Measurements from ENCODE around the gene HMCN1.

Gene HMCN1

DNA sequence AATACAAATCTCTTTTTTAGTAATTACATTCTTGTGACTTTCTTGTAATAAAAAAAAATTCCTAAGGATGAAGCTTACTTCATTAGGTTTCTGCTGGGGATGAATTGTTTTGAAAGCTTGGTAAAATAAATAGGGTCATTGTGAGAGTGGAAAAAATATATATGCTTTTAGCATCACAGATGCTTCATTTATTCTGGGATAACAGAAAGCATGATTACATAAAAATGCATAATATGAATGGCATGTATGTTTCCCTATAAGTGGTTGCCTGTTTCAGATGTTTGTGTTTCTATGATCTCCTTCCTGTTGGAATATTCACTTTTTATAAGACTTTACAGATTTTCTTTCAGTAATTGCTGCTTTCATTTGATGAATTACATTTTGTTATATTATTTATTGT, 42.3 kb downstream of the HMCN1 start:
- TF ChIP-seq, protein P1, sequence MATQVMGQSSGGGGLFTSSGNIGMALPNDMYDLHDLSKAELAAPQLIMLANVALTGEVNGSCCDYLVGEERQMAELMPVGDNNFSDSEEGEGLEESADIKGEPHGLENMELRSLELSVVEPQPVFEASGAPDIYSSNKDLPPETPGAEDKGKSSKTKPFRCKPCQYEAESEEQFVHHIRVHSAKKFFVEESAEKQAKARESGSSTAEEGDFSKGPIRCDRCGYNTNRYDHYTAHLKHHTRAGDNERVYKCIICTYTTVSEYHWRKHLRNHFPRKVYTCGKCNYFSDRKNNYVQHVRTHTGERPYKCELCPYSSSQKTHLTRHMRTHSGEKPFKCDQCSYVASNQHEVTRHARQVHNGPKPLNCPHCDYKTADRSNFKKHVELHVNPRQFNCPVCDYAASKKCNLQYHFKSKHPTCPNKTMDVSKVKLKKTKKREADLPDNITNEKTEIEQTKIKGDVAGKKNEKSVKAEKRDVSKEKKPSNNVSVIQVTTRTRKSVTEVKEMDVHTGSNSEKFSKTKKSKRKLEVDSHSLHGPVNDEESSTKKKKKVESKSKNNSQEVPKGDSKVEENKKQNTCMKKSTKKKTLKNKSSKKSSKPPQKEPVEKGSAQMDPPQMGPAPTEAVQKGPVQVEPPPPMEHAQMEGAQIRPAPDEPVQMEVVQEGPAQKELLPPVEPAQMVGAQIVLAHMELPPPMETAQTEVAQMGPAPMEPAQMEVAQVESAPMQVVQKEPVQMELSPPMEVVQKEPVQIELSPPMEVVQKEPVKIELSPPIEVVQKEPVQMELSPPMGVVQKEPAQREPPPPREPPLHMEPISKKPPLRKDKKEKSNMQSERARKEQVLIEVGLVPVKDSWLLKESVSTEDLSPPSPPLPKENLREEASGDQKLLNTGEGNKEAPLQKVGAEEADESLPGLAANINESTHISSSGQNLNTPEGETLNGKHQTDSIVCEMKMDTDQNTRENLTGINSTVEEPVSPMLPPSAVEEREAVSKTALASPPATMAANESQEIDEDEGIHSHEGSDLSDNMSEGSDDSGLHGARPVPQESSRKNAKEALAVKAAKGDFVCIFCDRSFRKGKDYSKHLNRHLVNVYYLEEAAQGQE (IDR thresholded peaks at IDR 0.05; ENCODE audit: insufficient read depth in 1 of 2, low read depth in 2 of 2, low read length in 2 of 2), result no peak
- TF ChIP-seq TAF1 (IDR thresholded peaks at IDR 0.05; ENCODE audit: borderline replicate concordance, insufficient read depth, low read length), result no peak
- no peak for TF ChIP-seq POLR2AphosphoS5 (IDR thresholded peaks at IDR 0.05; ENCODE audit: low read depth, low read length)
- TF ChIP-seq FOXP2 (optimal IDR thresholded peaks at IDR 0.05; ENCODE audit: borderline replicate concordance, extremely low read depth, extremely low read length, insufficient read depth), result no peak

DNA sequence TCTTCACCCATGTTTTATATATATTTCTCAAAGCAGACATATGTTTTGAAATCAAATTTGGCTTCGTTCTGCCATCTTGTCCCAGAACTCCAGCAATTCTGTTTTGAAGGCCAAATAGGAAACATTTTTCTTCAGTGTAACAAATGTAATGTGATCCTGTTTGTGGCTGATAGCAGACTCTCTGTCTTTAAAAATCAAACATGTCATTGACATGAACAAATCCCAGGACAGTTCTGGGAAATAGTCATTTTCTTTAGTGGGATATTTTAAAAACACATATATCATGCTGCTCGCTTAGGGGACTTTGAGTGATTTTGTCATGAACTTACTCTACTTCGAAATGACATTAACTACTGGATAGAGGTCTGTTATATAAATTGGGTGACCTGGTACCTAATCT, 51.4 kb downstream of the HMCN1 start:
- TF ChIP-seq FOXP2 (optimal IDR thresholded peaks at IDR 0.05; ENCODE audit: borderline replicate concordance, extremely low read depth, extremely low read length, insufficient read depth) (no peak), TAF1 (IDR thresholded peaks at IDR 0.05; ENCODE audit: borderline replicate concordance, insufficient read depth, low read length) (no peak), POLR2AphosphoS5 (IDR thresholded peaks at IDR 0.05; ENCODE audit: low read depth, low read length) (no peak), SIN3A (IDR thresholded peaks at IDR 0.05; ENCODE audit: borderline replicate concordance, insufficient read depth, low read length) (no peak)
- TF ChIP-seq, protein P1 (IDR thresholded peaks at IDR 0.05; ENCODE audit: insufficient read depth in 1 of 2, low read depth in 2 of 2, low read length in 2 of 2), result no peak

DNA sequence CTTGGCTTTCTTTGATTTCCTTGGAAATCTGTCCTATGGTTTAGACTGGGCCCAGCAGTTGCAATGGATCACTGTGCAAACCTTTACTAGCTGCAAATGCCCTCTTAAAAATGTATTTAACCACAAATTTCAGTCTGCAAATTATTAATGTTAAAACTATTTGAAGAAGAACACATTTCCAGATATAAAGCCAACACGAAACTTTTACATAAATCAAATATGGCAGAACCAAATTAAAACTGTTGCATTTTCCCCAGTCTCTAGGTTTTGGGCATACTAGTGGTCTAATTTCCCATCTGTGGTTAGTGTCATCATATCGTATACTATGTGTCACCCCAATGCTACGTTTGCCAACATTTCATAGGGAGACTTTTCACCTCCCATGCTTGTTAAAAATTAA, 52.3 kb downstream of the HMCN1 start:
- TF ChIP-seq TAF1 (IDR thresholded peaks at IDR 0.05; ENCODE audit: borderline replicate concordance, insufficient read depth, low read length), result no peak
- TF ChIP-seq, protein P1 (IDR thresholded peaks at IDR 0.05; ENCODE audit: insufficient read depth in 1 of 2, low read depth in 2 of 2, low read length in 2 of 2), result no peak
- TF ChIP-seq SIN3A (IDR thresholded peaks at IDR 0.05; ENCODE audit: borderline replicate concordance, insufficient read depth, low read length), result no peak
- no peak for TF ChIP-seq FOXP2 (optimal IDR thresholded peaks at IDR 0.05; ENCODE audit: borderline replicate concordance, extremely low read depth, extremely low read length, insufficient read depth)
- no peak for TF ChIP-seq POLR2AphosphoS5 (IDR thresholded peaks at IDR 0.05; ENCODE audit: low read depth, low read length)

DNA sequence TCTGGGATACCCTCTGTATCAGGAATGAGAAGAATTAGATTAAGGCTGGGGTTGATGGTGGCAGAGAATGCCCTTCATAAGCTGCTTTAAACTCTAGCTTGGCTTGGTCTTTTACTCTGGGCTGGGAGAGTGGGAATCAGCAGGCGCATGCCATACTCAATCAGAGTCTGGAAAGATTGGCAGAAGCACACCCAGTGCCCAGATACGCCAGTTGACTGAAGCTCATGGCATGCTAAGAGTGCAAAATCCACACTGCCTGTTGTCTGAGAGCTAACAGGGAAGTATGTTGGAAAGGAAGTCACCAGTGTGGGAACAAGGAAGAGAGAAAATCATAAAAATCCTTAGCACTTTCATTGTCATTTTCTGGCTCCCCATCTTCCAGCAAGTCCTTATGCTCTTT, 53.0 kb downstream of the HMCN1 start:
- TF ChIP-seq, protein P1 (IDR thresholded peaks at IDR 0.05; ENCODE audit: insufficient read depth in 1 of 2, low read depth in 2 of 2, low read length in 2 of 2), result no peak
- TF ChIP-seq TAF1 (IDR thresholded peaks at IDR 0.05; ENCODE audit: borderline replicate concordance, insufficient read depth, low read length), result no peak
- no peak for TF ChIP-seq FOXP2 (optimal IDR thresholded peaks at IDR 0.05; ENCODE audit: borderline replicate concordance, extremely low read depth, extremely low read length, insufficient read depth)
- TF ChIP-seq SIN3A (IDR thresholded peaks at IDR 0.05; ENCODE audit: borderline replicate concordance, insufficient read depth, low read length), result no peak
- TF ChIP-seq POLR2AphosphoS5 (IDR thresholded peaks at IDR 0.05; ENCODE audit: low read depth, low read length), result no peak

DNA sequence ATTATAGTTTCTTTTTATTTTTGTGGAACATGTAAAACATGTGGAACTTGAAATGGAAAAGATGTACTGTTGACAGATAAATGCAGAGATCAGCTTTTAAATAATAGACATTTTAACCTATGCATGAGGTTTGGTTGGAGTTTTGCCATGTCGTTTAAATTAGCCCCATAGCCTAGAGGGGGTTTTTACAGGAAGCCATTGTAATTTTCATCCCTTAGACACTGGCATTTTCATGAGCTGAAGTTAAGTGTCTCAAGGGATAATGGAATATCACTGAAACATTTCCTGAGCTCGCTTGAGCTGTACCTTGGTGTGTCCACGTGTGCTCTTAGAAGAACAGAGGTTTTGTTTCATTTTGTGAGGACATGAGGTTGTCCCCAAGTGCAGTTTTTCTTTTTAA, 54.2 kb downstream of the HMCN1 start:
- TF ChIP-seq POLR2AphosphoS5 (IDR thresholded peaks at IDR 0.05; ENCODE audit: low read depth, low read length) (no peak), SIN3A (IDR thresholded peaks at IDR 0.05; ENCODE audit: borderline replicate concordance, insufficient read depth, low read length) (no peak)
